Measurements from ENCODE around the gene MYBBP1A. TPM values are rescaled to one million over a fixed set of nuclear protein-coding genes. Genes with fewer than 3 reads are reported as not detected.
"Not testable (repeated sequence)": the region's sequence is repeated elsewhere in the genome, so short reads cannot be mapped to it uniquely, and the experiment has no call there.

The MYBBP1A gene
- total RNA-seq, 1 donor from 2014 or later: 108 TPM

- Mint-ChIP-seq H3K9me3 (no peaks in the 10 kb centered on the region), H3K36me3 (ENCODE audit: low read depth) (no peaks in the 10 kb centered on the region), H3K27ac (no peak overlapping the region), H3K4me1 (peaks cover 4% of the 10 kb centered on the region), H3K4me3 (no peak overlapping the region), H3K27me3 (peaks cover 13% of the 10 kb centered on the region)
- ChIA-PET POLR2A (no interaction called here), CTCF (no interaction called here)
- no peak for ATAC-seq (ENCODE audit: low read depth)
- intact Hi-C loops (cut with micrococcal nuclease): no loop called here
- no peak for TF ChIP-seq CTCF (IDR thresholded peaks at IDR 0.05)
- DNase-seq: no peak
Measured at GRCh38 chr17:4592240-4593005, 37.2 kb upstream of the MYBBP1A start.

- peaks cover 4% of the 10 kb centered on the region for H3K4me1 Mint-ChIP-seq
- ATAC-seq (ENCODE audit: low read depth) (no peak), DNase-seq (no peak)
- TF ChIP-seq CTCF (IDR thresholded peaks at IDR 0.05): no peak
- intact Hi-C loops (cut with micrococcal nuclease): no loop called here
- H3K27ac Mint-ChIP-seq: no peak overlapping the region
- POLR2A ChIA-PET: no interaction called here
- CTCF ChIA-PET: no interaction called here
- H3K27me3 Mint-ChIP-seq: peaks cover 15% of the 10 kb centered on the region
- no peaks in the 10 kb centered on the region for H3K9me3 Mint-ChIP-seq
- H3K36me3 Mint-ChIP-seq (ENCODE audit: low read depth): no peaks in the 10 kb centered on the region
- H3K4me3 Mint-ChIP-seq: no peak overlapping the region
Measured at GRCh38 chr17:4591529-4591928, 36.3 kb upstream of the MYBBP1A start.

GRCh38 chr17:4590981-4591453 lies 35.8 kb upstream of the MYBBP1A start:
- CTCF ChIA-PET: no interaction called here
- Mint-ChIP-seq H3K9me3 (no peaks in the 10 kb centered on the region), H3K27ac (no peak overlapping the region)

GRCh38 chr17:4590042-4590441 lies 34.9 kb upstream of the MYBBP1A start:
- H3K9me3 Mint-ChIP-seq; POLR2A ChIA-PET; H3K36me3 Mint-ChIP-seq (ENCODE audit: low read depth); ATAC-seq (ENCODE audit: low read depth); H3K27ac Mint-ChIP-seq; DNase-seq; CTCF ChIA-PET; intact Hi-C loops (cut with micrococcal nuclease); H3K4me3 Mint-ChIP-seq; H3K4me1 Mint-ChIP-seq: not testable (repeated sequence)
- peaks cover 24% of the 10 kb centered on the region for H3K27me3 Mint-ChIP-seq

More at GRCh38 chr17:4590981-4591453, 35.8 kb upstream of the MYBBP1A start:
- Mint-ChIP-seq H3K4me1 (peaks cover 4% of the 10 kb centered on the region), H3K27me3 (peaks cover 20% of the 10 kb centered on the region), H3K4me3 (no peak overlapping the region), H3K36me3 (ENCODE audit: low read depth) (no peaks in the 10 kb centered on the region)
- POLR2A ChIA-PET: interaction anchor here (0.6 kb wide), 1 partner anchor 25 kb away, joined by 5 read pairs; no protein-coding TSS in a partner anchor
- ATAC-seq (ENCODE audit: low read depth): no peak
- intact Hi-C loops (cut with micrococcal nuclease): no loop called here
- TF ChIP-seq CTCF (IDR thresholded peaks at IDR 0.05): no peak
- no peak for DNase-seq

- no peak for DNase-seq
- peaks cover 23% of the 10 kb centered on the region for H3K27me3 Mint-ChIP-seq
- ChIA-PET POLR2A (no interaction called here), CTCF (no interaction called here)
- no peak overlapping the region for H3K27ac Mint-ChIP-seq
- no peaks in the 10 kb centered on the region for H3K36me3 Mint-ChIP-seq (ENCODE audit: low read depth)
- H3K9me3 Mint-ChIP-seq: no peaks in the 10 kb centered on the region
- TF ChIP-seq CTCF (IDR thresholded peaks at IDR 0.05): no peak
- H3K4me3 Mint-ChIP-seq: no peak overlapping the region
- intact Hi-C loops (cut with micrococcal nuclease): no loop called here
- H3K4me1 Mint-ChIP-seq: no peaks in the 10 kb centered on the region
- no peak for ATAC-seq (ENCODE audit: low read depth)
Measured at GRCh38 chr17:4588898-4589625, 33.9 kb upstream of the MYBBP1A start.
